H1 (cell line): ENCODE measurements around the gene OR14J1. TPM values are rescaled to one million over a fixed set of nuclear protein-coding genes. Genes with fewer than 3 reads are reported as not detected.

ENCODE experiments used
- CTCF ChIA-PET: fragments of 300-600 bp; sonication (Branson Sonifier 250); formaldehyde crosslinking; loops from one replicate; lab custom pipeline; 2021; ENCODE audit not compliant: partially characterized antibody; lab: Charles Lee
- POLR2A ChIA-PET: fragments of 300-600 bp; sonication (Branson Sonifier 250); formaldehyde crosslinking; loops from one replicate; lab custom pipeline; 2021; ENCODE audit warnings: inconsistent platforms; ENCODE audit not compliant: partially characterized antibody; lab: Charles Lee
- DNase-seq, 2 experiments: peaks; one replicate each; pipeline versions ENCODE4 v3.0.0 to v3.0.0-alpha.2; 2010 to 2022; ENCODE audit warnings: low spot score in 2 of 2, low read depth in 1 of 2, mixed read lengths in 1 of 2
- FAIRE-seq: peaks from 2 replicates; lab custom pipeline; 2011; peaks lifted over from hg19 to GRCh38; lab: Jason Lieb, UNC
- H2AFZ ChIP-seq: 2 replicates; pipeline ENCODE4 v1.8.1; 2012; ENCODE audit warnings: low read length, inconsistent platforms
- H2AK5ac ChIP-seq: 2 replicates; pipeline ENCODE4 v1.6.1; 2013; ENCODE audit warnings: low read depth, low read length
- H2BK120ac ChIP-seq: replicated peaks from 2 replicates; pipeline ENCODE3; 2013; ENCODE audit warnings: low read depth, low read length, inconsistent platforms
- H2BK12ac ChIP-seq: 2 replicates; pipeline ENCODE4 v1.6.1; 2013; ENCODE audit warnings: low read depth, low read length
- H2BK15ac ChIP-seq: 2 replicates; pipeline ENCODE4 v1.6.1; 2013; ENCODE audit warnings: low read length
- H2BK20ac ChIP-seq: 2 replicates; pipeline ENCODE4 v1.6.1; 2013; ENCODE audit warnings: low read length
- H2BK5ac ChIP-seq: 2 replicates; pipeline ENCODE4 v1.6.1; 2013; ENCODE audit warnings: low read depth, low read length
- H3K14ac ChIP-seq: 2 replicates; pipeline ENCODE4 v1.6.1; 2013; ENCODE audit warnings: inconsistent platforms; ENCODE audit not compliant: insufficient read length
- H3K18ac ChIP-seq: 2 replicates; pipeline ENCODE4 v1.6.1; 2013; ENCODE audit warnings: low read length; ENCODE audit errors: extremely low read depth
- H3K23ac ChIP-seq: 2 replicates; pipeline ENCODE4 v1.6.1; 2013; ENCODE audit warnings: inconsistent platforms; ENCODE audit not compliant: insufficient read length
- H3K23me2 ChIP-seq: 2 replicates; pipeline ENCODE4 v1.6.1; 2013; ENCODE audit warnings: low read depth, low read length
- H3K27ac ChIP-seq: 2 replicates; pipeline ENCODE4 v1.6.1; 2011; ENCODE audit warnings: low read depth, low read length, inconsistent platforms
- H3K27me3 ChIP-seq, 4 experiments: replicated peaks in 1 of 4; 1 replicate in 1 of 4; 2 replicates in 3 of 4; pipeline versions ENCODE4 v1.6.1 to v1.8.1; 2011 to 2013; ENCODE audit warnings: low read length in 3 of 4, mild to moderate bottlenecking in 3 of 4, inconsistent platforms in 2 of 4, mixed read lengths in 2 of 4, moderate library complexity in 1 of 4; ENCODE audit not compliant: control insufficient read depth in 3 of 4, insufficient read depth in 3 of 4; ENCODE audit errors: extremely low read depth in 1 of 4
- H3K36me3 ChIP-seq, 4 experiments: 2 replicates each; pipeline versions ENCODE4 v1.6.1 to v1.8.1; 2011 to 2013; ENCODE audit warnings: mild to moderate bottlenecking in 4 of 4, low read length in 3 of 4, moderate library complexity in 2 of 4, control low read depth in 1 of 4, inconsistent platforms in 1 of 4; ENCODE audit not compliant: insufficient read depth in 4 of 4, control insufficient read depth in 2 of 4
- H3K4ac ChIP-seq: replicated peaks from 2 replicates; pipeline ENCODE3; 2013; ENCODE audit warnings: low read length, low read depth, mixed read lengths, inconsistent platforms; ENCODE audit not compliant: insufficient read length
- H3K4me1 ChIP-seq, 4 experiments: replicated peaks in 1 of 4; 1 replicate in 1 of 4; 2 replicates in 3 of 4; pipeline versions ENCODE4 v1.6.1 to v1.8.1; 2011 to 2013; ENCODE audit warnings: low read length in 3 of 4, inconsistent platforms in 2 of 4, mixed read lengths in 1 of 4; ENCODE audit not compliant: insufficient read depth in 4 of 4, control insufficient read depth in 3 of 4
- H3K4me2 ChIP-seq, 2 experiments: 2 replicates each; pipeline versions ENCODE4 v1.6.1 to v1.8.1; 2011 to 2013; ENCODE audit warnings: low read depth in 2 of 2, low read length in 2 of 2, control low read depth in 1 of 2, inconsistent platforms in 1 of 2, mild to moderate bottlenecking in 1 of 2; ENCODE audit not compliant: insufficient read depth in 1 of 2
- H3K4me3 ChIP-seq, 4 experiments: fragments of 200-600, 300-600 bp in 1 of 4; sonication (generic), shearing (Covaris generic), sonication (Bioruptor Twin) in 1 of 4; 2 replicates each; pipeline versions ENCODE4 v1.5.1 to v1.8.1; 2011 to 2016; ENCODE audit warnings: low read length in 4 of 4, low read depth in 3 of 4, control low read depth in 2 of 4, inconsistent platforms in 2 of 4, mild to moderate bottlenecking in 2 of 4, mixed read lengths in 1 of 4, moderate library complexity in 1 of 4; ENCODE audit not compliant: insufficient read depth in 2 of 4; ENCODE audit errors: extremely low read depth in 1 of 4
- H3K56ac ChIP-seq: replicated peaks from 2 replicates; pipeline ENCODE3; 2013; ENCODE audit warnings: low read depth, mild to moderate bottlenecking, mixed read lengths, low read length, inconsistent platforms; ENCODE audit not compliant: insufficient read length
- H3K79me1 ChIP-seq: 2 replicates; pipeline ENCODE4 v1.6.1; 2013; ENCODE audit warnings: low read depth, low read length, control low read depth
- H3K79me2 ChIP-seq, 2 experiments: 2 replicates each; pipeline versions ENCODE4 v1.6.1 to v1.8.1; 2012 to 2013; ENCODE audit warnings: low read length in 2 of 2, mild to moderate bottlenecking in 2 of 2, inconsistent platforms in 1 of 2; ENCODE audit not compliant: insufficient read depth in 2 of 2, control insufficient read depth in 1 of 2
- H3K9ac ChIP-seq, 4 experiments: replicated peaks in 1 of 4; 1 replicate in 1 of 4; 2 replicates in 3 of 4; pipeline versions ENCODE4 v1.6.1 to v1.8.1; 2011 to 2013; ENCODE audit warnings: low read depth in 3 of 4, low read length in 3 of 4, control low read depth in 2 of 4, mild to moderate bottlenecking in 2 of 4, moderate library complexity in 2 of 4, inconsistent platforms in 1 of 4; ENCODE audit errors: extremely low read depth in 1 of 4
- H3K9me3 ChIP-seq, 2 experiments: 2 replicates each; pipeline versions ENCODE4 v1.6.1 to v1.8.1; 2012 to 2013; ENCODE audit warnings: mild to moderate bottlenecking in 2 of 2, moderate library complexity in 2 of 2, control low read depth in 1 of 2, inconsistent platforms in 1 of 2, low read depth in 1 of 2, low read length in 1 of 2, mixed read lengths in 1 of 2; ENCODE audit not compliant: insufficient read depth in 2 of 2
- H4K20me1 ChIP-seq, 2 experiments: replicated peaks in 1 of 2; 2 replicates each; pipeline versions ENCODE3 to v1.8.1; 2011 to 2013; ENCODE audit warnings: inconsistent platforms in 2 of 2, low read length in 2 of 2, mild to moderate bottlenecking in 1 of 2; ENCODE audit not compliant: insufficient read depth in 2 of 2, control insufficient read depth in 1 of 2
- H4K5ac ChIP-seq: 2 replicates; pipeline ENCODE4 v1.6.1; 2013; ENCODE audit warnings: low read length, low read depth, mixed read lengths, inconsistent platforms; ENCODE audit not compliant: insufficient read length
- H4K8ac ChIP-seq: 2 replicates; pipeline ENCODE4 v1.8.0; 2013; ENCODE audit warnings: mild to moderate bottlenecking, moderate library complexity, low read length, inconsistent platforms; ENCODE audit not compliant: insufficient read depth; ENCODE audit errors: extremely low read depth
- H4K91ac ChIP-seq: replicated peaks from 2 replicates; pipeline ENCODE3; 2013; ENCODE audit warnings: low read length, mixed read lengths, inconsistent platforms; ENCODE audit not compliant: insufficient read length
- ATF3 ChIP-seq: IDR thresholded peaks from 2 replicates; pipeline ENCODE4 v1.6.1; 2011; ENCODE audit warnings: low read depth, mild to moderate bottlenecking, low read length; ENCODE audit not compliant: insufficient read depth
- KDM5A ChIP-seq: fragments of 200-600 bp; IDR thresholded peaks from 2 replicates; pipeline ENCODE4 v1.7.1; 2012; ENCODE audit warnings: mild to moderate bottlenecking, low read length, inconsistent platforms, mixed read lengths
- PHF8 ChIP-seq: fragments of 200-600 bp; sonication (generic); conservative IDR thresholded peaks from 2 replicates; pipeline ENCODE4 v1.7.1; 2012; ENCODE audit warnings: low read depth, mild to moderate bottlenecking, inconsistent platforms, low read length, moderate library complexity
- SIX5 ChIP-seq: IDR thresholded peaks from 2 replicates; pipeline ENCODE4 v1.6.1; 2011; ENCODE audit warnings: mild to moderate bottlenecking, low read depth, low read length
- SP1 ChIP-seq: IDR thresholded peaks from 2 replicates; pipeline ENCODE4 v1.6.1; 2011; ENCODE audit warnings: low read depth, low read length
- TBP ChIP-seq: IDR thresholded peaks from 2 replicates; pipeline ENCODE4 v1.6.1; 2011; ENCODE audit warnings: low read depth, low read length, improper control_type of control experiment
- YY1 ChIP-seq: IDR thresholded peaks from 2 replicates; pipeline ENCODE4 v1.6.1; 2011; ENCODE audit warnings: low read depth, mild to moderate bottlenecking, low read length
- polyA plus RNA-seq, 7 experiments: library from polyadenylated mRNA; depleted of rRNA in 3 of 7; stranded (reverse) in 5 of 7; unstranded in 2 of 7; fragments of >200 nt in 5 of 7; fragments of 200-250 nt in 2 of 7; gene quantifications; 1 replicate in 5 of 7; 2 replicates in 1 of 7; 4 replicates in 1 of 7; pipeline versions ENCODE4 v1.2.1 to v1.2.3, GENCODE V29; 2011 to 2013; ENCODE audit warnings: missing spikeins in 2 of 7, mixed read lengths in 2 of 7
- total RNA-seq: library from RNA; stranded (reverse); fragmentation: NEBNext Ultra II Directional; extraction: Animal tissue kit (Norgen Biotek cat#: 25700); gene quantifications from 2 replicates; pipeline ENCODE4 v1.2.1, GENCODE V29; 2021

OR14J1 gene
- total and polyA plus RNA-seq, 2 of the 8 experiments (the other 6 are each of a cell fraction or from before 2014, with no cell fraction given) = not detected

GRCh38 chr6:29354980-29355379, 53.5 kb downstream of the OR14J1 start:
- H2BK15ac ChIP-seq = no peak overlapping the region
- no peak overlapping the region for H3K23ac ChIP-seq
- no peak overlapping the region for H3K27ac ChIP-seq
- H3K4me1 ChIP-seq = peaks cover 0 to 2% (median 0%) of the 10 kb centered on the region in 4 experiments; a peak in 1 of 7 replicates
- no peak overlapping the region for H3K4me3 ChIP-seq
- H2BK120ac ChIP-seq = no peak overlapping the region
- no peak overlapping the region for H3K56ac ChIP-seq
- no peak for FAIRE-seq
- POLR2A ChIA-PET = no interaction called here
- no peak overlapping the region for H3K14ac ChIP-seq
- H3K9ac ChIP-seq = no peak overlapping the region
- no peak overlapping the region for H2AFZ ChIP-seq
- H3K9me3 ChIP-seq = no peaks in the 10 kb centered on the region
- no peak overlapping the region for H2BK5ac ChIP-seq
- CTCF ChIA-PET = no interaction called here
- no peak overlapping the region for H4K5ac ChIP-seq
- no peak overlapping the region for H2AK5ac ChIP-seq
- no peak overlapping the region for H3K18ac ChIP-seq
- no peaks in the 10 kb centered on the region for H3K27me3 ChIP-seq
- no peak overlapping the region for H3K4ac ChIP-seq
- H3K79me1 ChIP-seq = no peaks in the 10 kb centered on the region
- TF ChIP-seq PHF8 (no peak), SIX5 (no peak), KDM5A (no peak), YY1 (no peak), ATF3 (no peak), SP1 (no peak), TBP (no peak)
- TF ChIP-seq, all 59 proteins: peak for 0
- H4K91ac ChIP-seq = no peak overlapping the region
- no peak overlapping the region for H3K4me2 ChIP-seq
- H2BK12ac ChIP-seq = no peak overlapping the region
- no peak for DNase-seq
- no peak overlapping the region for H4K8ac ChIP-seq
- H4K20me1 ChIP-seq = no peaks in the 10 kb centered on the region
- no peaks in the 10 kb centered on the region for H3K79me2 ChIP-seq
- no peaks in the 10 kb centered on the region for H3K36me3 ChIP-seq
- no peaks in the 10 kb centered on the region for H3K23me2 ChIP-seq
- no peak overlapping the region for H2BK20ac ChIP-seq
